GM12878 (cell line): Measurements from ENCODE around the gene ECHDC1.

Experiments
- ATF7 ChIP-seq: fragments of 450-650 bp; IDR thresholded peaks from 2 replicates; pipeline ENCODE4 v1.6.1; 2016; ENCODE audit warnings: low read depth, mild to moderate bottlenecking
- BHLHE40 ChIP-seq, 2 experiments: fragments of 450-650 bp in 1 of 2; IDR thresholded peaks; 2 replicates each; pipeline ENCODE4 v1.6.1; 2011 to 2017; ENCODE audit warnings: low read depth in 2 of 2, borderline replicate concordance in 1 of 2, improper control_type of control experiment in 1 of 2, low read length in 1 of 2, mild to moderate bottlenecking in 1 of 2
- CEBPB ChIP-seq, 2 experiments: fragments of 150-350 bp in 1 of 2; IDR thresholded peaks; 2 replicates each; pipeline ENCODE4 v1.6.1; 2012 to 2014; ENCODE audit warnings: low read depth in 2 of 2, low read length in 2 of 2, borderline replicate concordance in 1 of 2, inconsistent platforms in 1 of 2
- CREB1 ChIP-seq: IDR thresholded peaks from 2 replicates; pipeline ENCODE4 v1.6.1; 2012; ENCODE audit warnings: low read depth, mild to moderate bottlenecking, inconsistent platforms
- CTCF ChIP-seq, 3 experiments: IDR thresholded peaks in 2 of 3; conservative IDR thresholded peaks in 1 of 3; 2 replicates each; pipeline ENCODE4 v1.5.1; 2011; ENCODE audit warnings: low read depth in 3 of 3, low read length in 3 of 3, mild to moderate bottlenecking in 3 of 3, control low read depth in 2 of 3, moderate library complexity in 2 of 3, inconsistent platforms in 1 of 3, mixed read lengths in 1 of 3; ENCODE audit not compliant: control insufficient read depth in 2 of 3, insufficient read depth in 1 of 3; ENCODE audit errors: extremely low read depth in 1 of 3
- EGR1 ChIP-seq, 2 experiments: IDR thresholded peaks; 1 replicate in 1 of 2; 2 replicates in 1 of 2; pipeline ENCODE4 v1.6.1; 2011 to 2012; ENCODE audit warnings: low read depth in 2 of 2, low read length in 2 of 2, borderline replicate concordance in 1 of 2, mild to moderate bottlenecking in 1 of 2, moderate library complexity in 1 of 2
- EP300 ChIP-seq, 2 experiments: fragments of 150-350 bp in 1 of 2; IDR thresholded peaks; 2 replicates each; pipeline ENCODE4 v1.6.1; 2011 to 2012; ENCODE audit warnings: low read depth in 2 of 2, low read length in 2 of 2, borderline replicate concordance in 1 of 2, improper control_type of control experiment in 1 of 2, inconsistent platforms in 1 of 2; ENCODE audit not compliant: control insufficient read depth in 1 of 2
- FOXM1 ChIP-seq: IDR thresholded peaks from 2 replicates; pipeline ENCODE4 v1.6.1; 2012; ENCODE audit warnings: low read depth, mild to moderate bottlenecking, inconsistent platforms, low read length, moderate library complexity
- IKZF1 ChIP-seq: fragments of 450-650 bp; conservative IDR thresholded peaks from 2 replicates; pipeline ENCODE4 v1.6.1; 2017; ENCODE audit warnings: antibody characterized with exemption, mild to moderate bottlenecking
- MYC ChIP-seq: IDR thresholded peaks from 2 replicates; pipeline ENCODE4 v1.6.1; 2011; ENCODE audit warnings: mild to moderate bottlenecking, low read length, moderate library complexity, inconsistent platforms; ENCODE audit not compliant: insufficient read depth, insufficient replicate concordance, insufficient read length, severe bottlenecking
- NBN ChIP-seq: fragments of 450-650 bp; IDR thresholded peaks from 2 replicates; pipeline ENCODE4 v1.6.1; 2016
- TBL1XR1 ChIP-seq: IDR thresholded peaks from 2 replicates; pipeline ENCODE4 v1.6.1; 2012; ENCODE audit warnings: low read depth, low read length, improper control_type of control experiment

- TF ChIP-seq CTCF (IDR thresholded peaks at IDR 0.05 in 2 of 3, conservative IDR thresholded peaks at IDR 0.05 in 1 of 3; ENCODE audit: control insufficient read depth in 2 of 3, extremely low read depth in 1 of 3, insufficient read depth in 1 of 3, low read depth in 3 of 3, low read length in 3 of 3) (no peak), MYC (no peak), TBL1XR1 (no peak), FOXM1 (no peak), CEBPB (IDR thresholded peaks at IDR 0.05; ENCODE audit: borderline replicate concordance in 1 of 2, low read depth in 2 of 2, low read length in 2 of 2) (no peak), NBN (peak; percentile 46; the same call in 1 of the 2 replicates), CREB1 (no peak), BHLHE40 (IDR thresholded peaks at IDR 0.05; ENCODE audit: borderline replicate concordance in 1 of 2, low read depth in 2 of 2, low read length in 1 of 2) (no peak), EP300 (IDR thresholded peaks at IDR 0.05; ENCODE audit: borderline replicate concordance in 1 of 2, control insufficient read depth in 1 of 2, low read depth in 2 of 2, low read length in 2 of 2) (no peak), IKZF1 (no peak), EGR1 (IDR thresholded peaks at IDR 0.05; ENCODE audit: borderline replicate concordance in 1 of 2, low read depth in 2 of 2, low read length in 2 of 2) (no peak), ATF7 (no peak)
Observed at GRCh38 chr6:127382413-127382812, 39.0 kb upstream of the ECHDC1 start.
